Measurements from ENCODE around the gene MMD2.

MMD2 gene

DNA sequence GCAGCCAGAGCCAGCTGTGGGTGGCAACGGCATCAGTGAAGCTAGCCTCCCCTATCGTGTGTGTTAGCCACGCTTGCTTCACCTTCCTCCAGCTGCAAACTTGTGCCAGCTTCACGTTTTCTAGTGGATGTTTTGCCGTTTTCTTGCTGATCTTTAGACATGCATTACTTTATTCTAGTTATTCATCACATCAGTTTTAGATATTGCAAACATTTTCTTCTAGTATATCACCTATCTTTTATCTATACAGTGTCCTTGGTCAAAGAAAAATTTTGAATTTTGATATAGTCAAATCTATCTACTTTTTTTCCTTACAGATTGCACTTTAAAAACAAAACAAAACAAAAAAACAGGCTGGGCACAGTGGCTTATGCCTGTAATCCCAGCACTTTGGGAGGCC lies 90.5 kb downstream of the MMD2 start:
- DNase-seq (ENCODE audit: low spot score) = no peak

DNA sequence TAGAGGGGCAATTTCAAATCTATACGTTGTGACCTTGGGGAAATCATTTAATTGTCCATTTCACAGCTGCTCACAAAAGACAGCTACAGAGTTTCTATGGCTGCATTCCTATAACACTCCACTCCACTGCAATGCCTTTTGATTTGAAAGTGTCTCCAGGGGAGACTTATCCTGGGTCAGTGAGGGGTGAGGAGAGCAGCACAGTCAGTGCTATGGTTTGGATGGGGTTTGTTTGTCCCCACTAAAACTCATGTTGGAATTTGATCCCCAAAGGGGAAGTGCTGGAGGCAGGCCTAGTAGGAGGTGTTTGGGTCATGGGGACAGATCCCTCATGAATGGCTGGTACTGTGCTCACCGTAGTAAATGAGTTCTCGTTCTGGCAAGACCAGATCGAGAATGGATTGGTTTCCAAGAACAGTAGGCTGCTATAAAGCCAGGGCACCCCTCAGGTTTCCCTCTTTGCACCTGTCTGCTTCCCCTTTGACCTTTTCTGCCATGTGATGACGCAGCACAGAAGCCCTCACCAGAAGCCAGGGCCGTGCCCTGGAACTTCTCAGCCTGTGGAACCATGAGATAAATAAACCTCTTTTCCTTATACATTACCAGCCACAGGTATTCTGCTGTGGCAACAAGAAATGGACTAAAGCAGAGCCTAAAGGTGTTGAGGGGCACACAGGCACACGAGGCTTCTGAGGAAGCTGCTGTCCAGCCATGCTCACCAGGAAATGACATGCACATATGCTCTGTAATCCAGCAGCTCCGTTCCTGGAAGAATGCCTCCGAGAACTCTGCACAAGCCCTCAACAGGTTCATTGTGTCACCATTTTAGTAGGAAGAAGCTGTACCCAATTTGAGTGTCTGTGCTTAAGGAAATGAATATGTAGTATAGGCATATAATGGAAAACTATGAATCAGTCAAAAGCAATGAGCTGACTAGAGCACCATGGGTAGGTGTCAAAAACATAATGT lies 92.2 kb downstream of the MMD2 start:
- no peak for DNase-seq (ENCODE audit: low spot score)

DNA sequence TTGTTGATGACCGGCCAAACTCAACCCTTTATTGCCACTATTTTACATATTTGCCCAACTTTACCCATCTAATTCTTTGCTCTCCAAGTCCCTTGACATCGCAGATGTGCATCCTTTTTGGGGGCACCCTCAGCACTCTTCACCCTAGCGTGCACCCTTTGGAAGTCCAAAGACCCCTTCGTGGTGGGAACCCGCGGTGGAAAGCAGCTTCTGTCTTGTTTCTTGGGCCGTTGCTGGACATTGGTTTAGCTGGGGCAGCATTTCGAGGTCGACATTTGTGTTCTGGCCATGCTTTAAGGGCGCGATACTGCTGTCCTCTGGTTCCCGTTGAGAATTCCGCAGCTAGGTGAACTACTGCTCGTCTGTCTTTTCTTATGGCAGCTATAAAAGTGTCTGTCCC lies 96.8 kb downstream of the MMD2 start:
- no peak for DNase-seq (ENCODE audit: low spot score)

- no peak for DNase-seq (ENCODE audit: low spot score)
Measured at GRCh38 chr7:4861673-4862072, 97.3 kb downstream of the MMD2 start, which contains the start of gene PAPOLB. Gene PAPOLB, minus strand, starts transcription at chr7:4862030. Its CDS starts 220 bp downstream, at chr7:4861810.

GRCh38 chr7:4861227-4861626 lies 97.8 kb downstream of the MMD2 start:
- DNase-seq (ENCODE audit: low spot score) = no peak

GRCh38 chr7:4857189-4857588 lies 101.8 kb downstream of the MMD2 start:
- DNase-seq (ENCODE audit: low spot score) = no peak

GRCh38 chr7:4856336-4857057 lies 102.5 kb downstream of the MMD2 start:
- DNase-seq (ENCODE audit: low spot score) = no peak

Data from pons (tissue), 1 donor.